HEK293 (cell line): ENCODE results near the gene RASSF5.

Experiments
- CTCF ChIA-PET: fragments of 350-600 bp; formaldehyde crosslinking; extraction: SDS; loops from one replicate; lab custom pipeline; 2021; ENCODE audit warnings: antibody characterized with exemption; lab: Yijun Ruan, JAX
- POLR2A ChIA-PET: fragments of 300-600 bp; formaldehyde crosslinking; extraction: SDS; loops from one replicate; lab custom pipeline; 2020; ENCODE audit warnings: antibody characterized with exemption, inconsistent platforms; lab: Yijun Ruan, JAX
- H3K27ac ChIP-seq: fragments of 200-500 bp; sonication (Bioruptor generic); 2 replicates; pipeline ENCODE4 v1.5.1; 2014; ENCODE audit warnings: low read depth, low read length, control low read depth, inconsistent platforms; ENCODE audit errors: extremely low read depth
- H3K36me3 ChIP-seq, 2 experiments: fragments of 200-500 bp in 1 of 2; sonication (Bioruptor generic) in 1 of 2; 1 replicate in 1 of 2; 2 replicates in 1 of 2; pipeline ENCODE4 v1.5.1; 2014 to 2017; ENCODE audit warnings: inconsistent platforms in 2 of 2, low read length in 2 of 2; ENCODE audit not compliant: control insufficient read depth in 2 of 2, insufficient read depth in 1 of 2
- H3K4me1 ChIP-seq: fragments of 200-500 bp; sonication (Bioruptor generic); 2 replicates; pipeline ENCODE4 v1.5.1; 2014; ENCODE audit warnings: mild to moderate bottlenecking, low read length, inconsistent platforms; ENCODE audit not compliant: control insufficient read depth, insufficient read depth
- H3K4me3 ChIP-seq: 2 replicates; pipeline ENCODE4 v1.5.1; 2011; ENCODE audit warnings: low read depth, mild to moderate bottlenecking, control low read depth, low read length, moderate library complexity
- H3K9me3 ChIP-seq: fragments of 200-500 bp; sonication (Bioruptor generic); 2 replicates; pipeline ENCODE4 v1.5.1; 2014; ENCODE audit warnings: low read depth, low read length, inconsistent platforms; ENCODE audit not compliant: control insufficient read depth, insufficient read depth
- KLF10 ChIP-seq: fragments of 450-650 bp; IDR thresholded peaks from 2 replicates; pipeline ENCODE4 v1.5.1; 2018; ENCODE audit warnings: missing biosample characterization, mild to moderate bottlenecking, missing genetic modification characterization
- PRDM1 ChIP-seq: fragments of 450-650 bp; formaldehyde crosslinking; IDR thresholded peaks from 2 replicates; pipeline ENCODE4; 2016; ENCODE audit warnings: missing biosample characterization, missing genetic modification characterization
- SP2 ChIP-seq: fragments of 450-650 bp; formaldehyde crosslinking; IDR thresholded peaks from 2 replicates; pipeline ENCODE4 v1.5.1; 2016; ENCODE audit warnings: missing biosample characterization, missing genetic modification characterization
- SP7 ChIP-seq: fragments of 450-650 bp; formaldehyde crosslinking; IDR thresholded peaks from 2 replicates; pipeline ENCODE4 v1.5.1; 2016; ENCODE audit warnings: missing biosample characterization, missing genetic modification characterization
- ZNF169 ChIP-seq: fragments of 450-650 bp; formaldehyde crosslinking; IDR thresholded peaks from 2 replicates; pipeline ENCODE4 v1.5.1; 2016; ENCODE audit warnings: missing biosample characterization, missing genetic modification characterization
- ZNF2 ChIP-seq: fragments of 450-650 bp; formaldehyde crosslinking; IDR thresholded peaks from 2 replicates; pipeline ENCODE4 v1.5.1; 2016; ENCODE audit warnings: missing biosample characterization, missing genetic modification characterization
- ZNF24 ChIP-seq: fragments of 450-650 bp; formaldehyde crosslinking; IDR thresholded peaks from 2 replicates; pipeline ENCODE4 v1.5.1; 2016; ENCODE audit warnings: missing biosample characterization, missing genetic modification characterization
- ZNF266 ChIP-seq: fragments of 450-650 bp; formaldehyde crosslinking; IDR thresholded peaks from 2 replicates; pipeline ENCODE4 v1.5.1; 2016; ENCODE audit warnings: missing biosample characterization, missing genetic modification characterization, low read depth
- ZNF335 ChIP-seq: fragments of 450-650 bp; formaldehyde crosslinking; conservative IDR thresholded peaks from 2 replicates; pipeline ENCODE4 v1.5.1; 2016; ENCODE audit warnings: missing biosample characterization, missing genetic modification characterization
- ZNF544 ChIP-seq: fragments of 450-650 bp; formaldehyde crosslinking; IDR thresholded peaks from 2 replicates; pipeline ENCODE4 v1.5.0; 2017; ENCODE audit warnings: missing biosample characterization, missing genetic modification characterization
- ZNF585B ChIP-seq: fragments of 450-650 bp; formaldehyde crosslinking; IDR thresholded peaks from 2 replicates; pipeline ENCODE4 v1.5.1; 2016; ENCODE audit warnings: missing biosample characterization, missing genetic modification characterization
- ZNF654 ChIP-seq: fragments of 450-650 bp; formaldehyde crosslinking; IDR thresholded peaks from 2 replicates; pipeline ENCODE4 v1.5.1; 2016; ENCODE audit warnings: low read depth, missing biosample characterization, missing genetic modification characterization
- ZNF707 ChIP-seq: fragments of 450-650 bp; formaldehyde crosslinking; IDR thresholded peaks from 2 replicates; pipeline ENCODE4 v1.5.1; 2016; ENCODE audit warnings: missing biosample characterization, missing genetic modification characterization
- ZNF792 ChIP-seq: fragments of 450-650 bp; formaldehyde crosslinking; IDR thresholded peaks from 2 replicates; pipeline ENCODE4 v1.5.1; 2016; ENCODE audit warnings: missing biosample characterization, missing genetic modification characterization
- ZSCAN23 ChIP-seq: fragments of 450-650 bp; formaldehyde crosslinking; IDR thresholded peaks from 2 replicates; pipeline ENCODE4 v1.5.1; 2016; ENCODE audit warnings: missing biosample characterization, missing genetic modification characterization
- TF ChIP-seq, protein P1 (sequence below): fragments of 450-650 bp; IDR thresholded peaks from 2 replicates; pipeline ENCODE4 v1.5.1; 2018; ENCODE audit warnings: missing biosample characterization, mild to moderate bottlenecking, missing genetic modification characterization
- TF ChIP-seq, protein P2 (sequence below): fragments of 450-650 bp; formaldehyde crosslinking; IDR thresholded peaks from 2 replicates; pipeline ENCODE4 v1.5.1; 2016; ENCODE audit warnings: missing biosample characterization, missing genetic modification characterization
- TF ChIP-seq, protein P3 (sequence below): fragments of 450-650 bp; formaldehyde crosslinking; IDR thresholded peaks from 2 replicates; pipeline ENCODE4 v1.5.1; 2017; ENCODE audit warnings: missing biosample characterization, missing genetic modification characterization
- TF ChIP-seq, protein P4 (sequence below): fragments of 450-650 bp; formaldehyde crosslinking; IDR thresholded peaks from 2 replicates; pipeline ENCODE4 v1.5.1; 2016; ENCODE audit warnings: missing biosample characterization, missing genetic modification characterization, borderline replicate concordance
- TF ChIP-seq, protein P5 (sequence below): fragments of 450-650 bp; formaldehyde crosslinking; IDR thresholded peaks from 2 replicates; pipeline ENCODE4; 2016; ENCODE audit warnings: missing biosample characterization, missing genetic modification characterization
- TF ChIP-seq, protein P6 (sequence below): fragments of 450-650 bp; formaldehyde crosslinking; IDR thresholded peaks from 2 replicates; pipeline ENCODE4 v1.5.1; 2016; ENCODE audit warnings: missing biosample characterization, missing genetic modification characterization

Gene RASSF5

DNA sequence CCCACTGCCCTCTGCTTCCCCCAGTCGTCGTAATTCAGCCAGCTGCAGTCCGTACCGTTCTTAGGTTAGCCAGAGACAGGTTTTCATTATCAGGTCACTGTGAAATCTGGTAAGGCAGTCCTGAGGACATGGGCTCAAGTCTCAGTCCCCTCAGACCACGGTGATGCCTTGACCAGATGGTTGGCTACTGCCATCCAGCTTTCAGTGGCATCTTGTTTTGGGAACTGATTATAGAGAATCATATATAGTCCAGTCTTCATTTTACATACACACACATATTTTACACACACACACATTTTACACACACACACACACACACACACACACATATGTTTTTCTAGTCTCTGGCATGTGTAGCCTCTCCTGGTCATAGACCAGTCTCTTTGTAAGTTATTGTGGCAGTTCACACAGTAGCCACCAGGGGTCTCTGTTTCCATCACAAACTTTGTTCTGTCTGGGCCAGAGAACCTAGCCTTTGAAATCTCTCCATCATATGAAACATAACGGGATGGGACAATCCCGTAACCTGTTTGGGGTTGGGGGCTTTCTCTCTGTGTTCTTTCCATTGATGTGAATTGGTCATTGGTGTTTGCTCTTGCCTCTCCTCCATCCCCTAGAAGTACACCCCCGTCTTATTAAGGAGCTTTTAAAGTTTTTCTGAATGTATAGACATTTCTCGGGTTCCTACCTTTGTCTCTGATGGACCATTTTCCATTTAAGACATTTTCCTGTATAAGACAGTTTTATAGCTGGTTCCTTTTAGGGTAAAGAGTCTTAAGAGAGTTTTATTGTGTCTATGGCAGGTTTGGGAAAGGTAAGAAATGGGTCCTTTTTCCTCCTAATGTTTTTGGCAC, 45.5 kb upstream of the RASSF5 start (continued):
- TF ChIP-seq ZNF792 (tag by site-specific recombination): no peak
- TF ChIP-seq ZNF707: no peak
- TF ChIP-seq ZSCAN23 (tag by site-specific recombination): no peak
- TF ChIP-seq ZNF585B (tag by site-specific recombination): no peak
- no peak for TF ChIP-seq SP2 (tag by site-specific recombination)
- TF ChIP-seq ZNF654 (tag by site-specific recombination): peak; percentile 34
- no peak for TF ChIP-seq ZNF335 (tag by site-specific recombination)
- no peak for TF ChIP-seq ZNF24 (tag by site-specific recombination)
- TF ChIP-seq ZNF544 (tag by site-specific recombination): no peak
- TF ChIP-seq ZNF169 (tag by site-specific recombination): no peak

DNA sequence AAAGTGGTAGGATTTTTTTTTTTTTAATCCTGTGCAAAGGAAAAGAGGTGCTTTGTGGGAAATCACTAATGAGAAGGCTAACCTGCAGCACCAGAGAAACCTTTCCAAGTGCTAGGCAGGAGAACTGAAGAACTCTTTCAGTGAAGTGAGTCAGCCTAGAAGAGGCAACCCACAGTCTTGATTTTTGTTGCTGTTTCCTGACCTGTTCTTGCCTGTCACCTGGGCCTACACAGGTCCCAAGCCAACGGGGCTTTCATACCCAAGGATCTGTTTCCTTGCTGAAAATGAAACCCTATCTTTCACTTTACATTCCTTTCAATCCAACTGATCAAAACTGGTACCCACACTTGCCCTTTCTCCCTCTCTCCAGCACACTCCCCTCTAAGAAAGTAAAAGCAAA, 44.2 kb upstream of the RASSF5 start:
- POLR2A ChIA-PET: interaction anchor here (1.3 kb wide), 1 partner anchor 8 kb away, joined by 7 read pairs; no protein-coding TSS in a partner anchor
- H3K27ac ChIP-seq: no peak overlapping the region

DNA sequence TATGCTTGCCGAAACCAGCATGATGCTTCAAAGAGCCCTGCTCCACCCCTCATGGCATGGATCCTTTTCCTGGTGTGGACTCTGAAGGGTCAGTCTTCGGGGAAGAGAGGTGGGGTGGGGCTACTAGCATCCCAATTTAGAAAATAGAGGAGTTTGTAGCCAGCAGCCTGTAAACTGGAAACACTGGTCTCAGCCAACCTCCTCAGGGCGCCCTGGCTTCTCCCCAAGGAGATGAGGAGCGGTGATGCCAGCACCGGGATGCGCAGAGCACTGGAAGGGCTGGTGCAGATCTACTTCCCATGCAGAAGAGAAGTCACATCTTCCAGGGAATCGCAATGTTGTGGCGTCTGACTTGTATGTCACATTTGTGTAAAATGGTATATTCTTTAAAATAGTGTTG, 43.4 kb upstream of the RASSF5 start:
- Histone ChIP-seq H3K4me1 (no peaks in the 10 kb centered on the region), H3K4me3 (no peak overlapping the region), H3K36me3 (peaks cover 0 to 30% of the 10 kb centered on the region in 2 experiments; a peak in 1 of 3 replicates), H3K27ac (no peak overlapping the region), H3K9me3 (no peaks in the 10 kb centered on the region)
- ChIA-PET CTCF (no interaction called here), POLR2A (no interaction called here)
- TF ChIP-seq, protein P1, sequence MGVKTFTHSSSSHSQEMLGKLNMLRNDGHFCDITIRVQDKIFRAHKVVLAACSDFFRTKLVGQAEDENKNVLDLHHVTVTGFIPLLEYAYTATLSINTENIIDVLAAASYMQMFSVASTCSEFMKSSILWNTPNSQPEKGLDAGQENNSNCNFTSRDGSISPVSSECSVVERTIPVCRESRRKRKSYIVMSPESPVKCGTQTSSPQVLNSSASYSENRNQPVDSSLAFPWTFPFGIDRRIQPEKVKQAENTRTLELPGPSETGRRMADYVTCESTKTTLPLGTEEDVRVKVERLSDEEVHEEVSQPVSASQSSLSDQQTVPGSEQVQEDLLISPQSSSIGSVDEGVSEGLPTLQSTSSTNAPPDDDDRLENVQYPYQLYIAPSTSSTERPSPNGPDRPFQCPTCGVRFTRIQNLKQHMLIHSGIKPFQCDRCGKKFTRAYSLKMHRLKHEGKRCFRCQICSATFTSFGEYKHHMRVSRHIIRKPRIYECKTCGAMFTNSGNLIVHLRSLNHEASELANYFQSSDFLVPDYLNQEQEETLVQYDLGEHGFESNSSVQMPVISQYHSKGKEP: no peak
- TF ChIP-seq, protein P2, sequence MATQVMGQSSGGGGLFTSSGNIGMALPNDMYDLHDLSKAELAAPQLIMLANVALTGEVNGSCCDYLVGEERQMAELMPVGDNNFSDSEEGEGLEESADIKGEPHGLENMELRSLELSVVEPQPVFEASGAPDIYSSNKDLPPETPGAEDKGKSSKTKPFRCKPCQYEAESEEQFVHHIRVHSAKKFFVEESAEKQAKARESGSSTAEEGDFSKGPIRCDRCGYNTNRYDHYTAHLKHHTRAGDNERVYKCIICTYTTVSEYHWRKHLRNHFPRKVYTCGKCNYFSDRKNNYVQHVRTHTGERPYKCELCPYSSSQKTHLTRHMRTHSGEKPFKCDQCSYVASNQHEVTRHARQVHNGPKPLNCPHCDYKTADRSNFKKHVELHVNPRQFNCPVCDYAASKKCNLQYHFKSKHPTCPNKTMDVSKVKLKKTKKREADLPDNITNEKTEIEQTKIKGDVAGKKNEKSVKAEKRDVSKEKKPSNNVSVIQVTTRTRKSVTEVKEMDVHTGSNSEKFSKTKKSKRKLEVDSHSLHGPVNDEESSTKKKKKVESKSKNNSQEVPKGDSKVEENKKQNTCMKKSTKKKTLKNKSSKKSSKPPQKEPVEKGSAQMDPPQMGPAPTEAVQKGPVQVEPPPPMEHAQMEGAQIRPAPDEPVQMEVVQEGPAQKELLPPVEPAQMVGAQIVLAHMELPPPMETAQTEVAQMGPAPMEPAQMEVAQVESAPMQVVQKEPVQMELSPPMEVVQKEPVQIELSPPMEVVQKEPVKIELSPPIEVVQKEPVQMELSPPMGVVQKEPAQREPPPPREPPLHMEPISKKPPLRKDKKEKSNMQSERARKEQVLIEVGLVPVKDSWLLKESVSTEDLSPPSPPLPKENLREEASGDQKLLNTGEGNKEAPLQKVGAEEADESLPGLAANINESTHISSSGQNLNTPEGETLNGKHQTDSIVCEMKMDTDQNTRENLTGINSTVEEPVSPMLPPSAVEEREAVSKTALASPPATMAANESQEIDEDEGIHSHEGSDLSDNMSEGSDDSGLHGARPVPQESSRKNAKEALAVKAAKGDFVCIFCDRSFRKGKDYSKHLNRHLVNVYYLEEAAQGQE (tag by site-specific recombination): no peak
- no peak for TF ChIP-seq ZNF266
- TF ChIP-seq, protein P3, sequence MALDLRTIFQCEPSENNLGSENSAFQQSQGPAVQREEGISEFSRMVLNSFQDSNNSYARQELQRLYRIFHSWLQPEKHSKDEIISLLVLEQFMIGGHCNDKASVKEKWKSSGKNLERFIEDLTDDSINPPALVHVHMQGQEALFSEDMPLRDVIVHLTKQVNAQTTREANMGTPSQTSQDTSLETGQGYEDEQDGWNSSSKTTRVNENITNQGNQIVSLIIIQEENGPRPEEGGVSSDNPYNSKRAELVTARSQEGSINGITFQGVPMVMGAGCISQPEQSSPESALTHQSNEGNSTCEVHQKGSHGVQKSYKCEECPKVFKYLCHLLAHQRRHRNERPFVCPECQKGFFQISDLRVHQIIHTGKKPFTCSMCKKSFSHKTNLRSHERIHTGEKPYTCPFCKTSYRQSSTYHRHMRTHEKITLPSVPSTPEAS: no peak
- TF ChIP-seq, protein P4, sequence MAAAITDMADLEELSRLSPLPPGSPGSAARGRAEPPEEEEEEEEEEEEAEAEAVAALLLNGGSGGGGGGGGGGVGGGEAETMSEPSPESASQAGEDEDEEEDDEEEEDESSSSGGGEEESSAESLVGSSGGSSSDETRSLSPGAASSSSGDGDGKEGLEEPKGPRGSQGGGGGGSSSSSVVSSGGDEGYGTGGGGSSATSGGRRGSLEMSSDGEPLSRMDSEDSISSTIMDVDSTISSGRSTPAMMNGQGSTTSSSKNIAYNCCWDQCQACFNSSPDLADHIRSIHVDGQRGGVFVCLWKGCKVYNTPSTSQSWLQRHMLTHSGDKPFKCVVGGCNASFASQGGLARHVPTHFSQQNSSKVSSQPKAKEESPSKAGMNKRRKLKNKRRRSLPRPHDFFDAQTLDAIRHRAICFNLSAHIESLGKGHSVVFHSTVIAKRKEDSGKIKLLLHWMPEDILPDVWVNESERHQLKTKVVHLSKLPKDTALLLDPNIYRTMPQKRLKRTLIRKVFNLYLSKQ (tag by site-specific recombination): no peak
- no peak for TF ChIP-seq KLF10 (tag by site-specific recombination)
- TF ChIP-seq SP7: no peak
- TF ChIP-seq ZNF2: no peak
- TF ChIP-seq, protein P5, sequence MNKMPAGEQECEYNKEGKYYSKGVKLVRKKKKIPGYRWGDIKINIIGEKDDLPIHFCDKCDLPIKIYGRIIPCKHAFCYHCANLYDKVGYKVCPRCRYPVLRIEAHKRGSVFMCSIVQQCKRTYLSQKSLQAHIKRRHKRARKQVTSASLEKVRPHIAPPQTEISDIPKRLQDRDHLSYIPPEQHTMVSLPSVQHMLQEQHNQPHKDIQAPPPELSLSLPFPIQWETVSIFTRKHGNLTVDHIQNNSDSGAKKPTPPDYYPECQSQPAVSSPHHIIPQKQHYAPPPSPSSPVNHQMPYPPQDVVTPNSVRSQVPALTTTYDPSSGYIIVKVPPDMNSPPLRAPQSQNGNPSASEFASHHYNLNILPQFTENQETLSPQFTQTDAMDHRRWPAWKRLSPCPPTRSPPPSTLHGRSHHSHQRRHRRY: no peak
- TF ChIP-seq, all 188 proteins: peak for 0

More for the DNA sequence above, 44.2 kb upstream of the RASSF5 start:
- CTCF ChIA-PET: interaction anchor here (0.6 to 2.3 kb wide), 5 partner anchors 12 to 616 kb away, joined by 4 to 18 read pairs (median 5); no protein-coding TSS in a partner anchor
- H3K4me3 ChIP-seq: no peak overlapping the region
- peak; percentile 90 for TF ChIP-seq PRDM1 (tag by site-specific recombination)
- TF ChIP-seq, protein P6, sequence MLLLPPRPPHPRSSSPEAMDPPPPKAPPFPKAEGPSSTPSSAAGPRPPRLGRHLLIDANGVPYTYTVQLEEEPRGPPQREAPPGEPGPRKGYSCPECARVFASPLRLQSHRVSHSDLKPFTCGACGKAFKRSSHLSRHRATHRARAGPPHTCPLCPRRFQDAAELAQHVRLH (tag by site-specific recombination): no peak
- peaks cover 0 to 38% of the 10 kb centered on the region in 2 experiments; a peak in 1 of 3 replicates for H3K36me3 ChIP-seq
- H3K9me3 ChIP-seq: no peaks in the 10 kb centered on the region
- no peaks in the 10 kb centered on the region for H3K4me1 ChIP-seq
